ENCODE measurements around the gene OR10A5. TPM values are rescaled to one million over a fixed set of nuclear protein-coding genes. Genes with fewer than 3 reads are reported as not detected.

The OR10A5 gene
- polyA plus RNA-seq, 3 donors, result not detected

- 93% methylated on average over 2 of the region's 2 CpGs for WGBS (ENCODE audit: insufficient coverage)
- H3K79me2 ChIP-seq (ENCODE audit: insufficient read depth, low read length), result no peaks in the 10 kb centered on the region
- no peak overlapping the region for H3K27ac ChIP-seq (ENCODE audit: low read depth in 1 of 2, low read length in 2 of 2)
- Mint-ChIP-seq H3K9me3 (peaks cover 2 to 11% (median 4%) of the 10 kb centered on the region in 7 donors), H3K36me3 (no peaks in the 10 kb centered on the region), H3K4me3 (no peak overlapping the region), H3K27me3 (ENCODE audit: low read depth in 3 of 3) (peaks cover 0 to 2% (median 0%) of the 10 kb centered on the region in 3 donors), H3K4me1 (no peaks in the 10 kb centered on the region), H3K27ac (no peak overlapping the region)
- no peak overlapping the region for H3K4me3 ChIP-seq (replicated peaks in 1 of 3; ENCODE audit: low read depth in 2 of 3, low read length in 3 of 3)
- no peaks in the 10 kb centered on the region for H3K27me3 ChIP-seq (ENCODE audit: control insufficient read depth in 2 of 2, insufficient read depth in 2 of 2, low read length in 2 of 2)
- H2AFZ ChIP-seq (ENCODE audit: insufficient read depth, low read depth, low read length, poor library complexity, severe bottlenecking), result no peak overlapping the region
- H3K9ac ChIP-seq (ENCODE audit: insufficient read depth, low read length, poor library complexity, severe bottlenecking), result no peak overlapping the region
- H3K4me1 ChIP-seq (ENCODE audit: control insufficient read depth in 1 of 2, insufficient read depth in 2 of 2, low read length in 2 of 2), result no peaks in the 10 kb centered on the region
- H3K4me2 ChIP-seq (replicated peaks; ENCODE audit: extremely low read depth, low read length, poor library complexity, severe bottlenecking), result no peak overlapping the region
- no peaks in the 10 kb centered on the region for H3K9me3 ChIP-seq (replicated peaks in 1 of 2; ENCODE audit: control insufficient read depth in 1 of 2, insufficient read depth in 1 of 2, low read length in 2 of 2)
- DNase-seq, result no peak
- H4K20me1 ChIP-seq (ENCODE audit: insufficient read depth, low read length), result no peaks in the 10 kb centered on the region
- no peaks in the 10 kb centered on the region for H3K36me3 ChIP-seq (replicated peaks in 1 of 2; ENCODE audit: control insufficient read depth in 1 of 2, insufficient read depth in 2 of 2, low read length in 2 of 2)
- intact Hi-C loops (cut with micrococcal nuclease), result no loop called here
- no peak for TF ChIP-seq CTCF (IDR thresholded peaks at IDR 0.05)
These were observed 1.8 kb upstream of the OR10A5 start for GRCh38 chr11:6843670-6844069.

DNA sequence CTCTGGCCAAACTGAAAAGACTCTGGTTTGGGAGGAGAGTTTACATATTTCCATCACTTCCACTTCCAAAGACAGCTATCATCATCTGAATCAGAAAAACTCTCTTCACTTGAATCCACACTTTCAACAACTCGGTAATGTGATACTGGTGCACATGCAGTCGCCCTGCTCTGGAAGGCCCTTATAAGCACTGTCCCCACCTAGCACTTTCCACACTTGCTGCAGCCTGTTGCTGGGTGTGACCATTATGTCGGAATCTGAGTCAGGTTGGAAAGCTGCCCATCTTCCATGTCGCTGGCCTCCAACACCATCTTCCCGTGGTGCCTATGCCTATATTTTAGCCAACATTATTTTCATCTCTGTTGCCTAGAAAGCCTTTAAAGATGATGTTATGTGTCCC, 1.1 kb upstream of the OR10A5 start:
- H3K36me3 Mint-ChIP-seq, result no peaks in the 10 kb centered on the region
- Histone ChIP-seq H3K9ac (ENCODE audit: insufficient read depth, low read length, poor library complexity, severe bottlenecking) (no peak overlapping the region), H3K36me3 (replicated peaks in 1 of 2; ENCODE audit: control insufficient read depth in 1 of 2, insufficient read depth in 2 of 2, low read length in 2 of 2) (no peaks in the 10 kb centered on the region), H2AFZ (ENCODE audit: insufficient read depth, low read depth, low read length, poor library complexity, severe bottlenecking) (no peak overlapping the region), H3K27me3 (ENCODE audit: control insufficient read depth in 2 of 2, insufficient read depth in 2 of 2, low read length in 2 of 2) (no peaks in the 10 kb centered on the region), H3K27ac (ENCODE audit: low read depth in 1 of 2, low read length in 2 of 2) (no peak overlapping the region), H3K4me2 (replicated peaks; ENCODE audit: extremely low read depth, low read length, poor library complexity, severe bottlenecking) (no peak overlapping the region), H4K20me1 (ENCODE audit: insufficient read depth, low read length) (no peaks in the 10 kb centered on the region), H3K9me3 (replicated peaks in 1 of 2; ENCODE audit: control insufficient read depth in 1 of 2, insufficient read depth in 1 of 2, low read length in 2 of 2) (no peaks in the 10 kb centered on the region), H3K79me2 (ENCODE audit: insufficient read depth, low read length) (no peaks in the 10 kb centered on the region), H3K4me1 (ENCODE audit: control insufficient read depth in 1 of 2, insufficient read depth in 2 of 2, low read length in 2 of 2) (no peaks in the 10 kb centered on the region), H3K4me3 (replicated peaks in 1 of 3; ENCODE audit: low read depth in 2 of 3, low read length in 3 of 3) (no peak overlapping the region)
- intact Hi-C loops (cut with micrococcal nuclease), result no loop called here
- peaks cover 0 to 2% (median 0%) of the 10 kb centered on the region in 3 donors for H3K27me3 Mint-ChIP-seq (ENCODE audit: low read depth in 3 of 3)
- H3K4me1 Mint-ChIP-seq, result no peaks in the 10 kb centered on the region
- H3K27ac Mint-ChIP-seq, result no peak overlapping the region
- whole genome bisulfite sequencing (ENCODE audit: insufficient coverage), result 90% methylated on average over 2 of the region's 5 CpGs
- DNase-seq, result no peak
- no peak overlapping the region for H3K4me3 Mint-ChIP-seq
- H3K9me3 Mint-ChIP-seq, result peaks cover 2 to 11% (median 5%) of the 10 kb centered on the region in 7 donors
- no peak for TF ChIP-seq CTCF (IDR thresholded peaks at IDR 0.05)
